K562 (cell line): ENCODE data around the gene GOLGA8J. TPM values are rescaled to one million over a fixed set of nuclear protein-coding genes. Genes with fewer than 3 reads are reported as not detected.
"Not testable (repeated sequence)": the region's sequence is repeated elsewhere in the genome, so short reads cannot be mapped to it uniquely, and the experiment has no call there.

Experiments used
- ATAC-seq: fragments of 200-7000 bp; cut with Tn5 transposase; 3 replicates; pipeline ENCODE4 v1.9.1; 2020; ENCODE audit warnings: moderate library complexity
- BruUV-seq: library from RNA; stranded (reverse); fragments of 400-500 nt; replicated peaks from 2 replicates; lab custom pipeline; 2021; lab: Mats Ljungman, UMichigan
- CTCF ChIA-PET: fragments of 300-600 bp; formaldehyde crosslinking; extraction: SDS; loops from one replicate; lab custom pipeline; 2021; ENCODE audit warnings: low intra/inter-chr PET ratio; lab: Yijun Ruan, JAX
- POLR2A ChIA-PET: fragments of 300-600, 350-650 bp; sonication (Branson Sonifier 250); formaldehyde crosslinking; extraction: SDS; loops from one replicate; lab custom pipeline; 2021; ENCODE audit warnings: antibody characterized with exemption, inconsistent platforms; lab: Yijun Ruan, JAX
- DNase-seq, 4 experiments: peaks; one replicate each; pipeline versions ENCODE4 v3.0.0 to v3.0.0-alpha.2; 2011 to 2018; ENCODE audit warnings: low spot score in 3 of 4, mixed read lengths in 3 of 4; ENCODE audit errors: extremely low read depth in 1 of 4
- FAIRE-seq: peaks from 2 replicates; lab custom pipeline; 2011; peaks lifted over from hg19 to GRCh38; lab: Jason Lieb, UNC
- H2AFZ ChIP-seq: 2 replicates; pipeline ENCODE4 v1.6.0; 2011; ENCODE audit warnings: low read depth, low read length, control low read depth, inconsistent platforms
- H3K27ac ChIP-seq: fragments of 200-600 bp; 3 replicates; pipeline ENCODE4 v1.8.0; 2011; ENCODE audit warnings: low read depth, mild to moderate bottlenecking, control low read depth, inconsistent platforms, low read length, moderate library complexity, mixed read lengths; ENCODE audit errors: extremely low read depth
- H3K27me3 ChIP-seq, 2 experiments: fragments of 300-600 bp in 1 of 2; 2 replicates in 1 of 2; 3 replicates in 1 of 2; pipeline versions ENCODE4 v1.6.0 to v1.8.0; 2011; ENCODE audit warnings: inconsistent platforms in 2 of 2, low read length in 2 of 2, mild to moderate bottlenecking in 1 of 2, mixed read lengths in 1 of 2, moderate library complexity in 1 of 2; ENCODE audit not compliant: control insufficient read depth in 2 of 2, insufficient read depth in 2 of 2
- H3K36me3 ChIP-seq: fragments of 300-600 bp; 3 replicates; pipeline ENCODE4 v1.8.0; 2011; ENCODE audit warnings: mild to moderate bottlenecking, low read length, inconsistent platforms; ENCODE audit not compliant: control insufficient read depth, insufficient read depth
- H3K4me1 ChIP-seq, 2 experiments: fragments of 200-600 bp in 1 of 2; replicated peaks in 1 of 2; 2 replicates in 1 of 2; 3 replicates in 1 of 2; pipeline versions ENCODE4 v1.5.1 to v1.8.0; 2011; ENCODE audit warnings: inconsistent platforms in 2 of 2, low read length in 2 of 2, mild to moderate bottlenecking in 1 of 2, mixed read lengths in 1 of 2, moderate library complexity in 1 of 2; ENCODE audit not compliant: control insufficient read depth in 2 of 2, insufficient read depth in 2 of 2
- H3K4me2 ChIP-seq: 2 replicates; pipeline ENCODE4 v1.6.1; 2011; ENCODE audit warnings: low read length, control low read depth, inconsistent platforms, mixed read lengths; ENCODE audit not compliant: insufficient read depth
- H3K4me3 ChIP-seq: fragments of 200-600 bp; sonication (generic), shearing (Covaris generic); 2 replicates; pipeline ENCODE4 v1.5.1; 2016; ENCODE audit warnings: control low read depth, inconsistent platforms
- H3K79me2 ChIP-seq: fragments of 200-600 bp; 3 replicates; pipeline ENCODE4 v1.8.0; 2011; ENCODE audit warnings: low read length, inconsistent platforms; ENCODE audit not compliant: control insufficient read depth, insufficient read depth
- H3K9ac ChIP-seq, 2 experiments: 2 replicates each; pipeline versions ENCODE4 v1.6.0 to v1.6.1; 2011; ENCODE audit warnings: low read depth in 2 of 2, low read length in 2 of 2, control low read depth in 1 of 2, inconsistent platforms in 1 of 2, mild to moderate bottlenecking in 1 of 2, mixed read lengths in 1 of 2; ENCODE audit not compliant: insufficient read depth in 1 of 2
- H3K9me1 ChIP-seq: one replicate; pipeline ENCODE4 v1.6.0; 2011; ENCODE audit warnings: inconsistent platforms, mild to moderate bottlenecking, low read length, moderate library complexity; ENCODE audit not compliant: control insufficient read depth, insufficient read depth
- H3K9me3 ChIP-seq: replicated peaks from 2 replicates; pipeline ENCODE4 v1.5.1; 2011; ENCODE audit warnings: low read depth, low read length, inconsistent platforms; ENCODE audit not compliant: control insufficient read depth, insufficient read depth
- H4K20me1 ChIP-seq: replicated peaks from 2 replicates; pipeline ENCODE4 v1.6.1; 2011; ENCODE audit warnings: low read length, inconsistent platforms, mixed read lengths; ENCODE audit not compliant: control insufficient read depth, insufficient read depth
- WGBS: fragments of 100-300 bp; shearing (Covaris generic); methylation state at CpG from one replicate; pipeline ENCODE4 v1.1.6; 2016; ENCODE audit warnings: low coverage, mixed read lengths; ENCODE audit not compliant: insufficient coverage; ENCODE audit errors: missing lambda C conversion rate; 5-methylcytosine and 5-hydroxymethylcytosine counted together
- in situ Hi-C: fragments of 300-500 bp; cut with MboI; formaldehyde crosslinking; loops from 4 replicates; pipeline ENCODE4 v1.15.0; 2018; ENCODE audit warnings: inconsistent platforms, mixed read lengths
- intact Hi-C: fragments of 100-400 bp; cut with micrococcal nuclease; formaldehyde crosslinking; loops from 2 replicates; pipeline ENCODE4 v1.14.2; 2022
- polyA plus RNA-seq, 8 experiments: library from polyadenylated mRNA; depleted of rRNA in 4 of 8; stranded (reverse) in 5 of 8; unstranded in 3 of 8; fragments of >200 nt; fragmentation: Nextera tagmentation in 2 of 8; fragmentation: Illumina TruSeq in 1 of 8; extraction: Ambion mirVana in 2 of 8; extraction: Trizol in 1 of 8; gene quantifications; 2 replicates each; pipeline versions ENCODE4 v1.2.1 to v1.2.3, GENCODE V29; 2011 to 2014; ENCODE audit warnings: inconsistent platforms in 1 of 8, missing spikeins in 1 of 8
- small RNA-seq: library from RNA; depleted of rRNA; stranded (forward); fragments of <200 nt; gene quantifications from one replicate; pipeline ENCODE3, GENCODE V24; 2014
- total RNA-seq, 7 experiments: library from RNA; depleted of rRNA in 6 of 7; stranded (reverse); fragments of >200 nt in 6 of 7; fragmentation: Illumina TruSeq in 2 of 7; extraction: Trizol in 2 of 7; gene quantifications; 2 replicates each; pipeline versions ENCODE4 v1.2.1 to v1.2.3, GENCODE V29; 2011 to 2021; ENCODE audit warnings: low replicate concordance in 1 of 7

The GOLGA8J gene
- total and polyA plus RNA-seq, 9 of the 15 experiments (the other 6 are each of a cell fraction or from before 2014, with no cell fraction given): not detected

GRCh38 chr15:30130066-30130465, 47.3 kb downstream of the GOLGA8J start:
- ATAC-seq, H3K27me3 ChIP-seq, FAIRE-seq, H3K36me3 ChIP-seq, H3K4me1 ChIP-seq, POLR2A ChIA-PET, H4K20me1 ChIP-seq, H3K9me3 ChIP-seq, H3K79me2 ChIP-seq, intact Hi-C loops, in situ Hi-C loops, CTCF ChIA-PET, H3K9ac ChIP-seq, H3K4me2 ChIP-seq, H3K4me3 ChIP-seq, H3K27ac ChIP-seq, H2AFZ ChIP-seq, H3K9me1 ChIP-seq, BruUV-seq: not testable (repeated sequence)
- peak in 1 of 4 experiments; percentile 1 for DNase-seq
- WGBS: no CpG with 5 or more reads among the region's 2 CpGs

- H3K9me1 ChIP-seq, POLR2A ChIA-PET, H3K4me2 ChIP-seq, DNase-seq, H3K4me1 ChIP-seq, FAIRE-seq, H3K9me3 ChIP-seq, H3K4me3 ChIP-seq, H4K20me1 ChIP-seq, H3K36me3 ChIP-seq, H3K27me3 ChIP-seq, in situ Hi-C loops, ATAC-seq, H3K27ac ChIP-seq, CTCF ChIA-PET, H2AFZ ChIP-seq, BruUV-seq, intact Hi-C loops, H3K9ac ChIP-seq, H3K79me2 ChIP-seq: not testable (repeated sequence)
- no CpG with 5 or more reads among the region's 7 CpGs for WGBS
Observed at GRCh38 chr15:30134751-30135150, 52.0 kb downstream of the GOLGA8J start, which contains the start of gene GOLGA8T. Gene GOLGA8T (plus strand): TSS chr15:30135051. CDS start chr15:30135149, 98 bp downstream.

Small RNA genes lying within 50 kb of the gene (small RNA-seq; reads per million reads assigned to genes)
- gene RF00096 (not detected), gene RN7SL673P (not detected)

Other genes with a start within 250 kb of the GOLGA8J start
- gene GOLGA8T, start 52.1 kb downstream of the GOLGA8J start, total RNA-seq (2014; rRNA removed): not detected in 2 replicates
- not detected in 2 replicates for gene GOLGA8T, start 52.1 kb downstream of the GOLGA8J start, total RNA-seq (2014; rRNA removed; fragmentation: Illumina TruSeq; extraction: Trizol)
- gene GOLGA8T, start 52.1 kb downstream of the GOLGA8J start, total RNA-seq (2015; rRNA removed; fragmentation: Illumina TruSeq; extraction: Trizol): not detected in 2 replicates
- not detected in 2 replicates for gene GOLGA8T, start 52.1 kb downstream of the GOLGA8J start, total RNA-seq (2021)
- gene GOLGA8T, start 52.1 kb downstream of the GOLGA8J start, polyA plus RNA-seq (2011; rRNA removed): not detected in 2 replicates
- not detected in 2 replicates for gene GOLGA8T, start 52.1 kb downstream of the GOLGA8J start, polyA plus RNA-seq (2014; fragmentation: Illumina TruSeq; extraction: Trizol)
- gene GOLGA8T, start 52.1 kb downstream of the GOLGA8J start, polyA plus RNA-seq (2014; fragmentation: Nextera tagmentation; extraction: Ambion mirVana): not detected
- not detected in 2 replicates for gene GOLGA8T, start 52.1 kb downstream of the GOLGA8J start, polyA plus RNA-seq (2014; rRNA removed)